Hippocampal formation (tissue), 2 donors: ENCODE results near the gene WNT10A.

ENCODE experiments used
- DNase-seq, 2 donors: peaks; one replicate each; lab custom pipeline; 2025; lab: John Stamatoyannopoulos, UW

The WNT10A gene

DNA sequence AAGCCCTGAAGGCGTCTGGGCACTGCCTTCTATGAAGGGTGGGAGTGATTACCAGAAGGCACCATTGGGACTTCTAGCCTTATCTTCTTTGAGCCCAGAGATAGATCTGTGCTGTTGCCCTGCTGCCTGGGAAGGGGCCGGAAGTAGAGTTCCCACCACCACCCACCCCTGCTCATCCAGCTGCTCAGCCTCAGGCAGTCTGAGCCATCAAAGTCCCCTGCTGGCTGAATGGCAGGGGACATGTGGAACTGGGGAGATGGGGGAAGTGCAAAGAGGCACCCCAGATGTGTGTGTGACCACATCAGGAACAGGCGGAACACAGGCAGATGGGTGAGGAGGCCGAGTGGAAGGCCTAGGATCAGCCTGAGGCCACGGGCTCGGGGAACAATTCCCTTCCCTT, 3.3 kb upstream of the WNT10A start:
- no peak for DNase-seq

DNA sequence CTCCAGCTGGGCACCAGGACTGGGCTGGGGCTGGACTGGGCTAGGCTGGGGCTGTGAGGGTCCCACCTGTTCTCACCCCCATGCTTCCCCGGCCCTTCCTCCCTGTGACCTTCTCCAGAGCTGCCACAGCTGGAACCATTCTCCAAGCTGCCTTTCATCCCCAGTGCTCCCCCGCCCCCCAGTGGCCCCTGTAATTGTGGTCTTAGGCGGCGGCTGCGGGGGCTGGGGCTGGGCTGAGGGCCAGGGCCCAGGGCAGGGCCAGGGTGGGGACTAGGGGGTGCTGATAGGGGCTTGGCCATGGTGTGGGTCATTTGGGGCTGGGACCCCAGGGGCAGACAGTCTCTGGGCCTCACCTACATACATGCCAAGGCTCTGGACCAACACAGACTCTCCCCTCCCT, 2.8 kb upstream of the WNT10A start:
- DNase-seq: no peak

DNA sequence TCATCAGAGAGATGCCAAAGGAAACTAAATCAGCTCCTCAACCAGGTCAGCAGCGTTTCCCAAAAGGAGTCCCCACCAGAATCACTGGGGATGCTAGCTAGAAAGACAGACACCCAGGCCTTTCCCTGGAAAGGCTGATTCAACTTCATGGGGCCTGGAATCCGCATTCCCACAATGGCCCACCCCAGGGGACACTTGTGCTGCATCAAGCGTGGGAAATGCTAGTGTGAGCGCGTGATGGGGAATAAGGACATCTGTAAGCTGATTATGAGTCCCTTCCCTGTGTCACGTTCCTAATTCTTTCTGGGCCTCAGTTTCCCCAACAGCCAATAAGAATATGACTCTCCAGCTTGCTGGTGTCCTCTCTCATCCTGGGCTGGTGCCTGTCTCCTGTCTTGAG, 2.2 kb upstream of the WNT10A start:
- DNase-seq: no peak

DNA sequence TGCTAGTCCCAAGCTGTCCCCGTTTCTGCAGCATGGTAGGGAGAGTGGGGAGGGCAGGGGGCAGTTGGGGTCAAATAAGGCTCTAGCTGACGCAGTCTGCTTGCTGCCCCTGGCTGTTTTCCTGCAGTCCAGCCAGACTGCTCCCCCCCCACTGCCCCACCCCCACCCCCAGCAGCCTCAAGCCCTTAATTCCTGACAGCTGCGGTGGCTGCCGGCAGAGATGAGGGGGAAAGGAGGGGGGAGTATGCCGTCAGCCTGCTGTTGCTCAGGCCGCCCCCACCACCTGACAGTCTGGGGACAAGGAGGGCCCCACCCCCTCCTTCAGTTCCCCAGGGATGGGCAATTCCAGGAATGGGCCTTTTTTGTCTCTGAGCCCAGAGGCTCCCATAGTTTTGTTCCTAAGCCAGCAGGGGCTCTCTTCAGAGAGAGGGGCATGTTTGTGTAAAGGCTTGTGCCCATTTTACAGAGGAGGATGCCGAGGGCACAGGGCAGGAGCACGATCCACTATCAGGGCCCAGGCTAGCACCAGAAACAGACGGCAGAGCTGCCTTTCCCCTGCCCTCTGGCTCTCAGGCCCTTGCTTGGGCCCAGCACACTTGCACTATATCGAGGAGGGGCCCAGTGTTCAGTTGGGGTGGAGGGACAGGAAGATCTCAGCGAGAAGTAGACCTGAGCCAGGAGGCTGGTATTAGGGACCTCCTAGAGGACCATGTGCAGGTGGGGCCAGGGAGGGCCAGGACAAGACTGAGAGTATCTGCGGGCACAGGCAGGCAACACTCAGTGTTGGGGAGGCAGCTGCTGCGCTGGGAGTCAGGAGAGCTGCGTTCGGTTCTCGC, 1.5 kb upstream of the WNT10A start:
- no peak for DNase-seq

DNA sequence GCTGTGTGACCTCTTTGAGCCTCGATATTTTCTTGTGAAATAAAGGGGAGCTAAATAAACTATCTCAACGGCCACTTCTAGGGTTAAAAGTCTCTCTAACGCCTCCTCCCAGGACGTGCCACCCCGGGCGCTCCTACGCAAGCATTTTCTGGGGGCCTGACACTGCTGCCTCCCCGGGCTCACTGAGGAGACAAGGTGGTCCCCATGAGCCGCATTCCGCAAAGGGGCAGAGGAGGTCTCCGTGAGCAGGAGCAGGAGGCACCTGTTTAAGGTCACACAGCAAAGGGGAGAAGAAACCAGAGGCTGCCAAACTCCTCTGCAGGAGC, 913 bp upstream of the WNT10A start:
- DNase-seq: no peak

DNA sequence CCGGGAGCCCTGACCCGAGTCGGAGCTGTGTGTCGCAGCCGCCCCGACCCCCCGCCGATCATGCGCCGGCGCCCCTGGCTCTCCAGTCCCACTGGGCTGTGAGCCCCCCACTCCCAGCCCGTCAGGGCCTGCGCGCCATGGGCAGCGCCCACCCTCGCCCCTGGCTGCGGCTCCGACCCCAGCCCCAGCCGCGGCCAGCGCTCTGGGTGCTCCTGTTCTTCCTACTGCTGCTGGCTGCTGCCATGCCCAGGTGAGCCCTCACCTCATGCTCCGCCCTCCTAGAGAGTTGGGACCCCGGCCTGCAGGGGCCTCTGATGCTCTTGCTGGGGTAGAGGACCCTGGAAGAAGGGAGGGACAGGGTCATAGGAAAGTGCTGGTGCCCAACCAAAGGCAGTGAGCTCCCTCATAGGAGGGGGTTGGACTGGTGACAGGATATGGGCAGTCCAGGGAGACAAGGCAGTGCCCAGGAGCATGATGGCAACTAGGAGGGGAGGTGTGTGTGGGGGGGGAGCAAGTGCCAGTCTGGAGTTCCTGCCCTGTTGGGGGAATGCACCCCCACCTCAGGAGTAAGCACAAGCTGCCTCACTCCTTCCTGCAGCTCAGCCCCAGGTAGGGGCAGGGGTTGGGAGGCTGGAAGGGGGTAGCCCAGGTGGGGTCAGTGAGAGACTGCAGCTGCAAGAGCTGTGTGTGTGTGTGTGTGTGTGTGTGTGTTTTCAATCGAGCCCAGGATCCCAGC, 375 bp downstream of the WNT10A start:
- DNase-seq: no peak

DNA sequence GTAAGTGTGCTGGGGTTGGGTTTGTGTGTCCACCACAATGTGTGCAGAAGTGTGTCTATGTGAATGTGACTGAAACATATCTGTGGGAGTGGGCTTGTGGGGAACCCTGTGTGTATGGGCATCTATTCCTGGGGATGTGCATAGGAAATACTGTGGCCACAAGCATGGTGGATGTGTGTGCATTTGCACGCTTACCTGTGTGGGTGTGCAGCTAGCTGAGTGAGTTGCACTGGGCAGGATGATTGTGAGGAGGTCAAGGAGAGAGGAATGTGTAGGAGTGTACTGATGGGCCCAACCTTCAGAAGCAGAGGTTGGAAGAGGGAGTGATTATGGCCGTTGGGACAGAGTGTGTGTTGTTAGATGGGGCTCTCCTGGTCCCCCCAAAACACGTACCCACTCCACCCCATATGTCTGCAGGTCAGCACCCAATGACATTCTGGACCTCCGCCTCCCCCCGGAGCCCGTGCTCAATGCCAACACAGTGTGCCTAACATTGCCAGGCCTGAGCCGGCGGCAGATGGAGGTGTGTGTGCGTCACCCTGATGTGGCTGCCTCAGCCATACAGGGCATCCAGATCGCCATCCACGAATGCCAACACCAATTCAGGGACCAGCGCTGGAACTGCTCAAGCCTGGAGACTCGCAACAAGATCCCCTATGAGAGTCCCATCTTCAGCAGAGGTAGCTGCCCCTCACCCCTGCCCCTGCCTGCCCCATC, 1.2 kb downstream of the WNT10A start:
- no peak for DNase-seq

DNA sequence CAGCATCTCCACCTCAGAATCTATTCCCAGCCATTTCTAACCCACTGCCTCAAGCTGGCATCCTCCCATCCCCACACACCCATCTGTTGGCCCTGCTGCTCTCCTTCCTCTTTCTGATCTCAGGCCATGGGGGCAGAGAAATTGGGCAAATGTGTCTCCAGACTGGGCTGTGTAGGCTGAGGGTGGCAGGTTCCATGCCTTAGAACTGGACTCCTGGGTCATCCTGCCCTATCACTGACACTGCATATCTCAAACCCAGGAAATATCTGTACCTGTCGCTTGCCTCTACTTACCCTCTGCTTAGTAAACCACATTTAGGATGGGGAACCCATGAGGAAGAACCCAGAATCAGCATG, 1.8 kb downstream of the WNT10A start:
- DNase-seq: no peak

DNA sequence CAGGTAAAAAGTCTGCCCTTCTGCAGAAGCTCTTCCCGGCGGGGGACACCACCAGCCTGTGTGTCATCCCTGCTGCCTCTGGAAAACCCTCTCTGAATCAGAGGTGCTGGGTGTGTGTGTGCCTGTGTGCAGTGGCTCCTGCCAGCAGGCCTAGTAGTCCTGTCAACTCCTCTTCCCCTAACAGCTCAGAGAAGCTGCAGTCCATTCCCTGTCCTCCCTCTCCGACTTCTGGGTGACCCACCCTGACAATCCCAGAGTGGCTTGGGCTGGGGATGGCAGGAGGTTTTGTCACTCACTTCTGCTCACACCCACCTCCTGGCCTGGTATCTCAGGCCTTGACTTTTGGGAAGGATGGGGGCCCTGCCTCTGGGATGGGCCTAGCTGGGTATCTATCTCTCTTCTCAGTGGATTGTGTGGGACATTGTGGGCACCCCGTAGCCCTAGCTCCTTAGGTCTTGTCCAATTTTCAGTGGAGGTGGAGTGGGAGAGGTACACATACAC, 2.3 kb downstream of the WNT10A start:
- DNase-seq: no peak

DNA sequence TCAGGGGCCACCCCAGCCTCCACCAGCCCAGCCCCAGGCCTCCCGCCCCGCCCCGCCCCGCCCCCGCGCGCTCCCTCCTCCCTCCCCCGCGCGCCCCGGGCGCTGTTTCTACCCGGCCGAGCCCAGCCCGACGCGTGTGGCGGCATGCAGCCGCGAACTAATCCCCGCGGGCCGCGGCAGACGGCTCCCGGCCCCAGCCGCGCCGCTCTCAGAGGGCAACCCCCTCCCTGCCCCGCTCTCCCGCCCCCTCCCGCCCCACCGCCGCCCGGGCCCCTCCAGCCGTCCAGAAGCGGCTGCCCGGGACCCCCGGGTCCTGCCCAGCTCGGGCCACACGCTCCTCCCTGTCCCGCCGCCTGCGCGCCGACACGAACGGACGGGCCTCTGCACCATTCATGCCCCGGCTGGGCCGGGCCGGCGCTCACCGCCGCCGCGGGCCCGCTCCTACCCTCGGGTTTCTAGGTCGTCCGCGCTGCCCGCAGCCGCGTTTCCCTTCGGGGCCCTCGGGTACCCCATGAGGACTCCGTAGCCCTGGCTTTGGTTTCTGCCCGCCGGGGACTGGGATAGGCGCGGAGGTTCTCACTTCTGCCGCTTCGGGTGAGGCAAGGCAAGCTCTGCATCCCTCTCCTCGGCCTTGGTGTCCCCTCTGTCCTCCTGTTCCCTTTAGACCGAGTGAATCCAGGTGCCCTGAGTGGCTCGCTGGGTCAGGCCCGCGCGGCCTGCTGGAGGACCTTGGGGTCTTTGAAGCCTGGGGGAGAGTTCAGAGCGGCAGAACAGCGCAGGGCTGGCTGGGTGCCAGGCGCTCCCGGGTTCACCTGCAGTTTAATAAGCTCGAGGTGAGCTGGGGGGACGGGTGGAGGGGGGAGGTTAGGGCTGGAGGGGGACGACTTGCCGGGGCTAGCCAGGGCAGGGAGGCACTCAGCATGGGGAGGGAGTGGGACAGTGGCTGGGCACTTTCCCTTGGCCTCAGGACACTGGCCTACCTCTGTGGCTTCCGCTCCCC, 3.1 kb downstream of the WNT10A start:
- DNase-seq: no peak

DNA sequence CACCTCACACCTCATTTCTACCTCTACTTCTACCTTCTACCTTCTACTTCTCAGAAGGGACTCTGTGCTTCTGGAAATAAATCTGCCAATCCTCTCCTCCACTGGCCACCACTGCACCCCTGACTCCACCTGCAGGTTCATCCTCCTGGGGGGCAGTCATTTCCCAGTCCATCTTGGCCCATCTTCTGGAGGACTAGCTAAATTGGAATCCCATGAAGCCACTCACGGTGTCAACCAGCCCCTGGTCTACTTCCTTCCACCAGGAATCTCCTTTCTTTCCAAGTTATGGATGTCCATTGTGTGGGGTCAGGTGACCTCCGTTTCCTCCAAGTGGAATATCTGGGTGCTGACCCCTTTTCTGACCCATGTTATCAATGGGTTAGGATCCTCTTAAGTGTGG, 3.9 kb downstream of the WNT10A start:
- no peak for DNase-seq

DNA sequence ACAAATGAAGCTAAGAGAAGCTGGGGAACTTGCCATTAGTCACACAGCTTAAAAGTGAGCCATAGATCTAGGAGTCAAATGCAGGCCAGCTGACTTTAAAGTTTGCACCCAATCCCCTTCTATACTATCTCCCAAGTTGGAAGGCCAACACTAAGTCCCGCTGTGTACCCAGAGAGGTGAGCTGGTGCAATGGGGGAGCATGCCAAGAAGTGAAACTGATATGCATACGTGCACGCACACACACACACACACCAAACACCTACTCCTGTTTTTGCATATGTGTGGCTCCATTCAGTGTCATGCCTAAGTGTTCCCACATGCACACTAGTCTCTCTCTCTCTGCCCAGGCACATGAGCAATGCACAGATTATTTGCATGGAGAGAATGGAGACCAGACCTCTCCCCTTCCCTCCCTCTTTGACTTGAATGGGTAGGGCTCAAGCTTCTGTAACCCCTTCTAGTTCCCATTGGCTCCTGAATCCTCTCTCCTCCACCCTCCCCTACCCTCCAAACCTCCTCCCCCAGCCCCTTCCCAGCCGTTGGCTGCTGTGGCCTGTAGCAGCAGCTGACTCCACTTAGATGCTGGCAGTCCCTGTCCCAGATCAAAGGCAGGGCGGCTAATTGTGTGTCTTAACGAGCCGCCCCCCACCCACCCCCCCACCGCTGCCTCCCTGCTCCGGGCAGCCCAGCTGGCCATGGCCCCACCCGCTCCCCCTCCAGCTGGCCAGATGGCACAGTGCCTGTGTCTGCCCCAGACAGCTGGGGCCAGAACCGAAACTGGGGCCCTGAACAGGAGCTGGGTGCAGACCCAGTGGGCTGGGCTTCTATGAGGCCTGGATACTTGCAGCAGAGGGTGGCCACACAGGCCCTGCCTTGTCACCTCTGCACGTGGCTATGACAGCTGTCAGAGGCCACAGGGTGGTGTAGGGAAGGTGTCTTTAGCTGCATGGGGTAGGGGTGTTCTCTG, 5.6 kb downstream of the WNT10A start:
- peak in 1 of 2 donors; percentile 54 for DNase-seq

DNA sequence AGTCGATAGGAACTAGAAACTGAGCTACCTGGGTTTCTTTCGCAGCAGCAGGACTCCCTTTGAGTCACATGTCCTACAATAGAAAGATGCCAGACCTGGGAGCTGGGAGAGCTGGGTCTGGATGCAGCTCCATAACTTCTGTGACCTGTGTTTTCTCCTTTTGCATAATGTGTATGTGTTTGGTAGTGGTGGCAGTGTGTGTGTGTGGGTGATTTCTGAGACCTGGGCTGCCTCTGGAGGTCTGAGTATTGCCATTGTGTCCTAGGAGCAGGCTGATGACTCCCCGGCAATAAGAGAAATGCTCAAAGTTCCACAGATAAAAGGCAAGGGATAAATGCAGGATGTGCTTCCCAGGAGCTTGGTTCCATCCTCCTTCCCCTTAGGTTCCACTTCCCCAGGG, 6.4 kb downstream of the WNT10A start:
- DNase-seq: no peak

DNA sequence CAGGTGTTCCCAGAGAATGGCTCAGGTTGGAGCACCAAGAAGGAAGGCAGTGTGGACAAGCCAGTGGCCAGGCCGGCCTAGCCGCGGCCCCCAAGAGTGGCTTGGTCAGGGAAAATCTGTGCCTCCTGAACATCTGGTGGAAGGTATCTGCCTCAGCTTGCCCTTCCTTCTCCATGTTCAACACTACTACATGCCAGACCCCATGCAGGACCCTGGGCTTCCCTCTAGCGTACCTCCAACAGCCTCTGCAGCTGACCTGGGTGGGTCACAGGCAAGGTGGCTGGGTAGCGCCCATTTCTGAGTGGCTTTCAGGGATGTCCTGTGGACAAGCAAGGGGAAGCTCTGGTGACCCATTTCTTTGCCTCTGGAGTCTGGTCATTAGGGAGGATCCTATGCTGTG, 7.7 kb downstream of the WNT10A start:
- no peak for DNase-seq

DNA sequence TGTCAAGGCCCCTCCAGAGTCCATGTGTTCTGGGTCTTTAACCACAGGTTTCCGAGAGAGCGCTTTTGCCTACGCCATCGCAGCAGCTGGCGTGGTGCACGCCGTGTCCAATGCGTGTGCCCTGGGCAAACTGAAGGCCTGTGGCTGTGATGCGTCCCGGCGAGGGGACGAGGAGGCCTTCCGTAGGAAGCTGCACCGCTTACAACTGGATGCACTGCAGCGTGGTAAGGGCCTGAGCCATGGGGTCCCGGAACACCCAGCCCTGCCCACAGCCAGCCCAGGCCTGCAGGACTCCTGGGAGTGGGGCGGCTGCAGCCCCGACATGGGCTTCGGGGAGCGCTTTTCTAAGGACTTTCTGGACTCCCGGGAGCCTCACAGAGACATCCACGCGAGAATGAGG, 9.3 kb downstream of the WNT10A start:
- no peak for DNase-seq

DNA sequence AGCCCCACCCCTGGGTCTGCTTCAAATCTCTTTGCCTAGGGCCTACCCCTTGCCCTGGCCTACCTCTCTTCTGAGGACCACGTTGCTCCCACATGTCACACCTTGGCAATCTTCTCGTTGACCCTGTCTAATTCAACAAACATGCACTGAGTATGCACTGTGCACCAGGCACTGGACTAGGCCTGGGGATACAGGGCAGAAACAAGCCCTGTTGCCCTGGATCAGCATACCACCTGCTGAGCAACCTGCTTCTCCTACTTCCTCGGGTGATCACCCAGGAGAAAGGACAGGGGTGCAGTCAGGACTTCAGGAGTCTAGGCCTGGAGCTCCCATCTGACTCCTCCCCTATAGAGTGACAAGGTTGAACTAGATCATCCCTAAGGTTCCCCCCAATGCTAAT, 9.7 kb downstream of the WNT10A start:
- no peak for DNase-seq

DNA sequence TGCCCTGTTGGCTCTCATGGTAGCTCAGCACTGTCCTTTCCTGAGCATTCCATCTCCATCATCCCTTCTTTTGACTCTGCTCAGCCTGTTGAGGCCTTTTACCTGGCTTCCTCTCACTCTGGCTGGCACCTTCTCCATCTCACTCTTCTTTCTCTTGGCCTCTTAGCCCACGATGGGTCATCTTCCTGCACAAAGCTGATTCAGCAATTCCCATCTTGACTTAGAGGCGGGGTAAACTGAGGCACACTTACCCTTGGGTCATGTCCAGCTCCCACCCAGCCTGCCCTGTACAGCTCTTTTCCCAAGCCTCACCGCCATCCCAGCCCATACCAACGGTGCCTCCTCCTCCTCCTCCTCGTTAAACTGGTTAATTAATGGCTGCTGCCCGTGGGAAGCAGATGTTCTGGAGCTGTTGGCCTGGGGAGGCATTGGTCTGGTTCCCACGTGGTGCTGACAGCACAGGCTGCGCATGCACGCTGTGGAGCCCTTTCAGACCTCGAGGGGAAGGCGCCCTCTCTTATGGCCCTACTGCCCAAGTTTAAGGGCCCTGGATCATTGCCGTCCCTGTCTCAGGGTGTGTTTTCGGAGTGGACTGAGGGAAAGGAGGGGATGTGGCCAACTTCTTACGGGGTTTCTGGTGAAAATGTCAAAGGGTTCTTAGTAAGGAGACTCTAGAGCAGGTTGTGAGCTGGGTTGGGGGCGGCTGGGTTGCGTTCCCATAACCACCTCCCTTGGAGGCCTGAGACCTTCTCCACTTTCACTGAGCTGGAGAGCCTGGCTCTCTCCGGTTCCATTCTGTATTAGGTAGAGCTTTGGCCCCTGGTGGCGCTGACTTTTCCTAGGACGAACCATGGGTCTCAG, 10.9 kb downstream of the WNT10A start:
- no peak for DNase-seq

DNA sequence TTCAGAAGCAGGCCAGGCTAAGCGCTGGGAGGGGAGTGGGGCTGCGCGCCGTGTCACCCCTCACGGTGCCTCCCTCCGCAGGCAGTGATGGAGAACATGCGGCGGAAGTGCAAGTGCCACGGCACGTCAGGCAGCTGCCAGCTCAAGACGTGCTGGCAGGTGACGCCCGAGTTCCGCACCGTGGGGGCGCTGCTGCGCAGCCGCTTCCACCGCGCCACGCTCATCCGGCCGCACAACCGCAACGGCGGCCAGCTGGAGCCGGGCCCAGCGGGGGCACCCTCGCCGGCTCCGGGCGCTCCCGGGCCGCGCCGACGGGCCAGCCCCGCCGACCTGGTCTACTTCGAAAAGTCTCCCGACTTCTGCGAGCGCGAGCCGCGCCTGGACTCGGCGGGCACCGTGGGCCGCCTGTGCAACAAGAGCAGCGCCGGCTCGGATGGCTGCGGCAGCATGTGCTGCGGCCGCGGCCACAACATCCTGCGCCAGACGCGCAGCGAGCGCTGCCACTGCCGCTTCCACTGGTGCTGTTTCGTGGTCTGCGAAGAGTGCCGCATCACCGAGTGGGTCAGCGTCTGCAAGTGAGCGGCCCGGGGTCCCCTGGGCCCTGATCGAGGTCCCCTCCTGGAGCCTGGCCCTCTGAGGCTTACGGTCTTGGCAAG, 12.2 kb downstream of the WNT10A start:
- peak in 1 of 2 donors; percentile 45 for DNase-seq
